ENCODE results near the gene WDR70.
A peak's percentile ranks its signal among the peaks of the same experiment; 100 is the strongest.
"Not testable (repeated sequence)": the region's sequence is repeated elsewhere in the genome, so short reads cannot be mapped to it uniquely, and the experiment has no call there.

WDR70 gene

GRCh38 chr5:37771731-37772130 lies 392.6 kb downstream of the WDR70 start:
- DNase-seq = no peak

GRCh38 chr5:37772255-37772654 lies 393.1 kb downstream of the WDR70 start:
- no peak for DNase-seq

GRCh38 chr5:37773809-37774208 lies 394.7 kb downstream of the WDR70 start:
- no peak for DNase-seq

- peak in 1 of 5 experiments; percentile 27 for DNase-seq
Measured at GRCh38 chr5:37774912-37775483, 395.9 kb downstream of the WDR70 start.

- no peak for DNase-seq
Measured at GRCh38 chr5:37776826-37777225, 397.7 kb downstream of the WDR70 start.

- no peak for DNase-seq
Measured at GRCh38 chr5:37777432-37778130, 398.5 kb downstream of the WDR70 start.

- not testable (repeated sequence) for DNase-seq
Measured at GRCh38 chr5:37781409-37781808, 402.3 kb downstream of the WDR70 start.

GRCh38 chr5:37786416-37786815 lies 407.3 kb downstream of the WDR70 start:
- no peak for DNase-seq

- no peak for DNase-seq
Measured at GRCh38 chr5:37786862-37787519, 407.9 kb downstream of the WDR70 start.

- no peak for DNase-seq
Measured at GRCh38 chr5:37787742-37788141, 408.6 kb downstream of the WDR70 start.

- no peak for DNase-seq
Measured at GRCh38 chr5:37789991-37790390, 410.9 kb downstream of the WDR70 start.

GRCh38 chr5:37791321-37791720 lies 412.2 kb downstream of the WDR70 start:
- DNase-seq = no peak

- DNase-seq = no peak
Measured at GRCh38 chr5:37792975-37793631, 414.0 kb downstream of the WDR70 start.

- not testable (repeated sequence) for DNase-seq
Measured at GRCh38 chr5:37795292-37795691, 416.2 kb downstream of the WDR70 start.

GRCh38 chr5:37796435-37796834 lies 417.3 kb downstream of the WDR70 start:
- DNase-seq = not testable (repeated sequence)

- DNase-seq = no peak
Measured at GRCh38 chr5:37799865-37800421, 420.8 kb downstream of the WDR70 start.

- DNase-seq = no peak
Measured at GRCh38 chr5:37801521-37801920, 422.4 kb downstream of the WDR70 start.
